ENCODE data around the gene SP100. TPM values are rescaled to one million over a fixed set of nuclear protein-coding genes. Genes with fewer than 3 reads are reported as not detected.

SP100 gene
- total RNA-seq, 1 donor from 2014 or later, result 8.3 TPM

GRCh38 chr2:230425377-230425776, 9.4 kb downstream of the SP100 start:
- no peaks in the 10 kb centered on the region for H3K9me3 Mint-ChIP-seq (ENCODE audit: unreplicated experiment)
- no peaks in the 10 kb centered on the region for H3K27me3 Mint-ChIP-seq (ENCODE audit: unreplicated experiment)
- no peak for TF ChIP-seq CTCF (IDR thresholded peaks at IDR 0.05; ENCODE audit: unreplicated experiment)
- DNase-seq (ENCODE audit: low spot score), result no peak
- H3K4me3 Mint-ChIP-seq (ENCODE audit: unreplicated experiment), result no peak overlapping the region
- no peak overlapping the region for H3K27ac Mint-ChIP-seq (ENCODE audit: unreplicated experiment)
- H3K36me3 Mint-ChIP-seq (ENCODE audit: low read depth, unreplicated experiment), result peaks cover 8% of the 10 kb centered on the region
- peaks cover 9% of the 10 kb centered on the region for H3K4me1 Mint-ChIP-seq (ENCODE audit: unreplicated experiment)

- Mint-ChIP-seq H3K4me1 (ENCODE audit: unreplicated experiment) (no peaks in the 10 kb centered on the region), H3K27ac (ENCODE audit: unreplicated experiment) (no peak overlapping the region), H3K9me3 (ENCODE audit: unreplicated experiment) (no peaks in the 10 kb centered on the region), H3K27me3 (ENCODE audit: unreplicated experiment) (no peaks in the 10 kb centered on the region), H3K36me3 (ENCODE audit: low read depth, unreplicated experiment) (peaks cover 8% of the 10 kb centered on the region), H3K4me3 (ENCODE audit: unreplicated experiment) (no peak overlapping the region)
- no peak for DNase-seq (ENCODE audit: low spot score)
- no peak for TF ChIP-seq CTCF (IDR thresholded peaks at IDR 0.05; ENCODE audit: unreplicated experiment)
Measured at GRCh38 chr2:230429513-230429912, 13.5 kb downstream of the SP100 start.

- no peak overlapping the region for H3K27ac Mint-ChIP-seq (ENCODE audit: unreplicated experiment)
- no peaks in the 10 kb centered on the region for H3K4me1 Mint-ChIP-seq (ENCODE audit: unreplicated experiment)
- H3K27me3 Mint-ChIP-seq (ENCODE audit: unreplicated experiment), result no peaks in the 10 kb centered on the region
- no peak overlapping the region for H3K4me3 Mint-ChIP-seq (ENCODE audit: unreplicated experiment)
- no peak for DNase-seq (ENCODE audit: low spot score)
- H3K9me3 Mint-ChIP-seq (ENCODE audit: unreplicated experiment), result no peaks in the 10 kb centered on the region
- no peak for TF ChIP-seq CTCF (IDR thresholded peaks at IDR 0.05; ENCODE audit: unreplicated experiment)
- peaks cover 8% of the 10 kb centered on the region for H3K36me3 Mint-ChIP-seq (ENCODE audit: low read depth, unreplicated experiment)
Measured at GRCh38 chr2:230430957-230431910, 15.2 kb downstream of the SP100 start.

- H3K9me3 Mint-ChIP-seq (ENCODE audit: unreplicated experiment), result no peaks in the 10 kb centered on the region
- H3K27ac Mint-ChIP-seq (ENCODE audit: unreplicated experiment), result no peak overlapping the region
- no peaks in the 10 kb centered on the region for H3K27me3 Mint-ChIP-seq (ENCODE audit: unreplicated experiment)
Measured at GRCh38 chr2:230434677-230435324, 18.8 kb downstream of the SP100 start.

More at GRCh38 chr2:230434677-230435324, 18.8 kb downstream of the SP100 start:
- no peak for DNase-seq (ENCODE audit: low spot score)
- TF ChIP-seq CTCF (IDR thresholded peaks at IDR 0.05; ENCODE audit: unreplicated experiment), result no peak
- H3K4me3 Mint-ChIP-seq (ENCODE audit: unreplicated experiment), result no peak overlapping the region
- no peaks in the 10 kb centered on the region for H3K36me3 Mint-ChIP-seq (ENCODE audit: low read depth, unreplicated experiment)
- peaks cover 3% of the 10 kb centered on the region for H3K4me1 Mint-ChIP-seq (ENCODE audit: unreplicated experiment)

Measured in endothelial cell (in vitro differentiated cells).